Ovary (tissue), 9 donors: ENCODE data around the gene PFDN4. TPM values are rescaled to one million over a fixed set of nuclear protein-coding genes. Genes with fewer than 3 reads are reported as not detected.

Experiments used
- DNase-seq, 5 donors: peaks; one replicate each; pipeline ENCODE4 v3.0.0-alpha.2; 2019 to 2020
- H3K27ac ChIP-seq, 2 donors: fragments of 200-600 bp; one replicate each; pipeline versions ENCODE4 v1.5.1 to v1.8.0; 2019 to 2022
- H3K27me3 ChIP-seq: fragments of 200-600 bp; one replicate; pipeline ENCODE4 v1.8.0; 2022
- H3K36me3 ChIP-seq: fragments of 200-600 bp; sonication (generic); one replicate; pipeline ENCODE4 v1.5.1; 2019
- H3K4me1 ChIP-seq: one replicate; pipeline ENCODE4 v1.8.1; 2013; ENCODE audit warnings: mild to moderate bottlenecking, moderate library complexity; ENCODE audit not compliant: insufficient read depth
- H3K4me3 ChIP-seq: fragments of 200-600 bp; sonication (generic); one replicate; pipeline ENCODE4 v1.5.1; 2017
- H3K9me3 ChIP-seq, 2 donors: fragments of 200-600 bp in 1 of 2; sonication (generic) in 1 of 2; one replicate each; pipeline versions ENCODE4 v1.5.1 to v1.8.1; 2013 to 2019; ENCODE audit warnings: mild to moderate bottlenecking in 1 of 2, moderate library complexity in 1 of 2
- EP300 ChIP-seq: sonication (generic); formaldehyde crosslinking; IDR thresholded peaks from one replicate; pipeline ENCODE4 v1.6.1; 2017; ENCODE audit warnings: antibody characterized with exemption
- POLR2A ChIP-seq: fragments of 450-650 bp; IDR thresholded peaks from one replicate; pipeline ENCODE4 v1.6.1; 2017; ENCODE audit warnings: antibody characterized with exemption, mild to moderate bottlenecking, moderate library complexity
- WGBS, 3 donors: extraction: QIAGEN DNeasy Blood & Tissue Kit in 1 of 3; methylation state at CpG; one replicate each; pipeline versions ENCODE4 v1.1.5 to v1.1.7; 2013 to 2017; 5-methylcytosine and 5-hydroxymethylcytosine counted together
- intact Hi-C, 4 donors: fragments of 100-400 bp; cut with DNase I; formaldehyde crosslinking; loops; one replicate each; pipeline versions ENCODE4 v1.11.0 to v1.15.1; 2022 to 2023
- polyA plus RNA-seq, 2 donors: library from polyadenylated mRNA; stranded (reverse); fragments of 200-250 nt in 1 of 2; fragments of 350-450 nt in 1 of 2; fragmentation: Illumina TruSeq in 1 of 2; extraction: RNeasy Lipid Tissue Mini Kit (QIAGEN cat#74804) in 1 of 2; gene quantifications; one replicate each; pipeline ENCODE4 v1.2.3, GENCODE V29; 2013 to 2014
- total RNA-seq, 7 donors: library from RNA; depleted of rRNA in 2 of 7; stranded (reverse); fragments of >200 nt in 2 of 7; fragmentation: NEBNext Ultra II Directional in 3 of 7; extraction: Animal tissue kit (Norgen Biotek cat#: 25700) in 3 of 7; gene quantifications; one replicate each; pipeline versions ENCODE4 v1.1.0 to v1.2.4, GENCODE V29; 2016 to 2023
- TF ChIP-seq, protein P1 (sequence below), 3 donors: fragments of 450-650 bp in 2 of 3; fragments of 200-600 bp in 1 of 3; IDR thresholded peaks; one replicate each; pipeline versions ENCODE4 v1.5.1 to v1.8.0; 2016 to 2022; ENCODE audit warnings: antibody characterized with exemption in 3 of 3, mild to moderate bottlenecking in 1 of 3
- donor health status: DM: no; HTN: no; CAD: no; lungs with moderate emphysema.
- donor health status: DM: no; HTN: no; CAD: no.
- donor health status: Bipolar disorder and iron deficiency.
- donor health status: DM: yes; HTN: yes; CAD: no.
- donor health status: DM: no; HTN: no; CAD: no.
- donor health status: DM: yes; HTN: yes; CAD: no.

Gene PFDN4
- total and polyA plus RNA-seq, 9 donors, result 22.2 to 168 (median 33.8) TPM

DNA sequence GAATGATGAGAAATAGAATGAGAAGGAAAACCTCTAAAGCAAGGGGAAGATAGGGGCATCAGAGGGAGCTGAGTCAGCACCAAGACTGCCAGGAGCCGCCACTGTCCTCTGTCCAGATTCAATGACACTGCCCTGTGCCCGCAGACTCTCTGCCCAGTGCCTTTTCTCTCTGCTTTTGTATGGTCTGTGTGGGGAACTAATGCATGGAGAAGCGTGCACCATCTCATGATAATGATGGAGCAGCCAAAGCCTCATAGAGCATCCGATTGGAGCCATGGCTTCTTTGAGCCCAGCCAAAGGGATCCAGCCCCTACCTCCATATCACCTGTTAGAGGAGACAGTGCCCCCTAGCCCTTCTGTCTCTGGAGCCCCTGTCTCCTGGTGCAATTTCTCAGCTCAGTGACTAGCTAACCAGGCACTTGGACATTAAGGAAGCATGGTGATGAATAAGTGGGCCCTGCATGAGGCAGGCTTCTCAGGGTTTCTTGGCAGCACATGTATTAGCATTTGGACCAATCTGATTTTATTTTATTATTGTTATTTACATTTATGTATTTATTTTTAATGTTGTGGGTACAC lies 6.5 kb upstream of the PFDN4 start:
- WGBS, 3 donors, result 77 to 81% (median 79%) methylated on average over 4 of the region's 4 CpGs
- no peaks in the 10 kb centered on the region for H3K27me3 ChIP-seq
- intact Hi-C loops, result no loop called here
- H3K4me3 ChIP-seq, result no peak overlapping the region
- no peak overlapping the region for H3K27ac ChIP-seq
- H3K9me3 ChIP-seq, result no peaks in the 10 kb centered on the region
- no peak for TF ChIP-seq POLR2A
- H3K36me3 ChIP-seq, result no peaks in the 10 kb centered on the region
- H3K4me1 ChIP-seq, result no peaks in the 10 kb centered on the region
- DNase-seq, result no peak

DNA sequence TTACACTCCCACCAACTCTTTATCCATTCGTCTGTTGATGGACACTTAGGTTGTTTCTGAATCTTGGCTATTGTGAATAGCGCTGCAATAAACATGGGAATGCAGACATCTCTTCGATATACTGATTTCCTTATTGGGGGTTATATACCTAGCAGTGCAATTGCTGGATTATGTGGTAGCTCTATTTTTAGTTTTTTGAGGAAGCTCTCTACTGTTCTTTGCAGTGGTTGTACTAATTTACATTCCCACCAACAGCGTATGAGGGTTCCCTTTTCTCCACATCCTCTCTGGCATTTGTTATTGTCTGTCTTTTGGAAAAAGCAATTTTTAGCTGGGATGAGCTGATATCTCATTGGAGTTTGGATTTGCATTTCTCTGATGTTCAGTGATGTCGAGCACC lies 4.6 kb upstream of the PFDN4 start:
- DNase-seq, result no peak
- Histone ChIP-seq H3K4me3 (no peak overlapping the region), H3K27ac (no peak overlapping the region), H3K4me1 (no peaks in the 10 kb centered on the region), H3K9me3 (no peaks in the 10 kb centered on the region), H3K36me3 (no peaks in the 10 kb centered on the region), H3K27me3 (no peaks in the 10 kb centered on the region)
- 55 to 83% (median 80%) methylated on average over 5 of the region's 5 CpGs for WGBS, 3 donors
- intact Hi-C loops, result no loop called here
- TF ChIP-seq EP300 (no peak), POLR2A (no peak)
- TF ChIP-seq, protein P1, sequence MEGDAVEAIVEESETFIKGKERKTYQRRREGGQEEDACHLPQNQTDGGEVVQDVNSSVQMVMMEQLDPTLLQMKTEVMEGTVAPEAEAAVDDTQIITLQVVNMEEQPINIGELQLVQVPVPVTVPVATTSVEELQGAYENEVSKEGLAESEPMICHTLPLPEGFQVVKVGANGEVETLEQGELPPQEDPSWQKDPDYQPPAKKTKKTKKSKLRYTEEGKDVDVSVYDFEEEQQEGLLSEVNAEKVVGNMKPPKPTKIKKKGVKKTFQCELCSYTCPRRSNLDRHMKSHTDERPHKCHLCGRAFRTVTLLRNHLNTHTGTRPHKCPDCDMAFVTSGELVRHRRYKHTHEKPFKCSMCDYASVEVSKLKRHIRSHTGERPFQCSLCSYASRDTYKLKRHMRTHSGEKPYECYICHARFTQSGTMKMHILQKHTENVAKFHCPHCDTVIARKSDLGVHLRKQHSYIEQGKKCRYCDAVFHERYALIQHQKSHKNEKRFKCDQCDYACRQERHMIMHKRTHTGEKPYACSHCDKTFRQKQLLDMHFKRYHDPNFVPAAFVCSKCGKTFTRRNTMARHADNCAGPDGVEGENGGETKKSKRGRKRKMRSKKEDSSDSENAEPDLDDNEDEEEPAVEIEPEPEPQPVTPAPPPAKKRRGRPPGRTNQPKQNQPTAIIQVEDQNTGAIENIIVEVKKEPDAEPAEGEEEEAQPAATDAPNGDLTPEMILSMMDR (IDR thresholded peaks at IDR 0.05), result no peak

DNA sequence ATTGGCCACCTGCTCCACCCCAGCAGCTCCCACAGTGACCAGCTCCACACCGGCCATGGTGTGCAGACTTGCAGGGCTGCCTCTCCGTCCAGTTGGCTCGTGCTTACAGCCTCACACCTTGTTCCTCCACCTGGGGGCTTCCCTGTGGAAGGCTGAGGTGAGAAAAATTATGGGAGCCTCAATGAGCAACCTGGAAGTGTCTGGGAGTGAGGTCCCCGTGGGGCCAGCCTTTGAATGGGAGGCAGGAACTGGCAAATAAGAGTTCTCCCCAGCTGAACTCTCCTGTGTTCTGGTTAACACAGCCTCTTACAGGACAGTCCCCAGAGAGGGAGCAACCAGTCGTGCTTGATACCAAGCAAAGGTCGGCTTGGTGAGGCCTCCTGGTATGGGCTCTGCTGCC lies 3.8 kb upstream of the PFDN4 start:
- H3K27ac ChIP-seq, result no peak overlapping the region
- intact Hi-C loops, result no loop called here
- H3K27me3 ChIP-seq, result no peaks in the 10 kb centered on the region
- 70 to 81% (median 71%) methylated on average over 6 of the region's 6 CpGs for WGBS, 3 donors
- no peaks in the 10 kb centered on the region for H3K9me3 ChIP-seq
- no peak for DNase-seq
- H3K36me3 ChIP-seq, result no peaks in the 10 kb centered on the region
- H3K4me3 ChIP-seq, result no peak overlapping the region
- no peaks in the 10 kb centered on the region for H3K4me1 ChIP-seq
- no peak for TF ChIP-seq EP300
- no peak for TF ChIP-seq POLR2A
- TF ChIP-seq, protein P1 (IDR thresholded peaks at IDR 0.05), result no peak

DNA sequence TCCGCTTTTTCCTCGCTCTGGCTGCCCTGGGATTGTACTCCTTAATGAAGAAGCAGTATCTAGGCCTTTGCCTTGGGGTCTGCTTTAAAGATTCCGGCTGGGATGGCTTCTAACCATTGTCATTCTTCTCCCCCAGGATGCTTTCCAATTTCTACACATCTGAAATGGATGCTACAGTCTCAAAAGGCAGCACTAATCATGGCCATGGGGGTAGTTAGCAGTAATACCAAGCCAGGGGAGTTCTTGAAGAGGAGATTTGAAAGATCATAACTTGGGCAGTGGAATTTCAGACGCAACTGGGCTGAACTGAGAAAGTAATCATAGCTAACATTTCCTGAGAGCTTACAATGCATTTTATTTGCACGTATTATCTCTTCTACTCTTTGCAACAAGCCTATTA lies 3.4 kb upstream of the PFDN4 start:
- WGBS, 3 donors, result 87 to 93% (median 88%) methylated on average over 5 of the region's 5 CpGs
- H3K27ac ChIP-seq, result no peak overlapping the region
- no peaks in the 10 kb centered on the region for H3K9me3 ChIP-seq
- peaks cover 4% of the 10 kb centered on the region for H3K4me1 ChIP-seq
- TF ChIP-seq, protein P1 (IDR thresholded peaks at IDR 0.05), result no peak
- no peak for TF ChIP-seq POLR2A
- no peak for TF ChIP-seq EP300
- H3K27me3 ChIP-seq, result no peaks in the 10 kb centered on the region
- no peak for DNase-seq
- no peak overlapping the region for H3K4me3 ChIP-seq
- no peaks in the 10 kb centered on the region for H3K36me3 ChIP-seq
- intact Hi-C loops, result no loop called here

DNA sequence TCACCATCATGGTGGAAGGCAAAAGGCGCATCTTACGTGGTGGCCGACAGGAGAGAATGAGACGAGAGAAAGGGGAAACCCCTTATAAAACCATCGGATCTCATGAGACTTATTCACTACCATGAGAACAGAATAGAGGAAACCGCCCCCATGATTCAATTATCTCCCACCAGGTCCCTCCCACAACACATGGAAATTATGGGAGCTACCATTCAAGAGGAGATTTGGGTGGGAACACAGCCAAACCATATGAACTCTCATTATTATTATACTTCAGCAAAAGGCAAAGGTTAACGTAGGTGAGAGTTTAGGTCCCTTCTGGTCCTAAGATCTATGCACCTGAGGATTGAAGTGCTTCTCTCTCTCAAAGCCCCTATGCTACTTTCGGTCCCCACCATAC lies 2.4 kb upstream of the PFDN4 start:
- no peak for DNase-seq
- intact Hi-C loops, result no loop called here
- H3K27me3 ChIP-seq, result no peaks in the 10 kb centered on the region
- no peak for TF ChIP-seq EP300
- TF ChIP-seq, protein P1 (IDR thresholded peaks at IDR 0.05), result no peak
- TF ChIP-seq POLR2A, result no peak
- H3K4me1 ChIP-seq, result peaks cover 8% of the 10 kb centered on the region
- H3K9me3 ChIP-seq, result no peaks in the 10 kb centered on the region
- WGBS, 3 donors, result 80 to 82% (median 82%) methylated on average over 8 of the region's 8 CpGs
- H3K27ac ChIP-seq, result no peak overlapping the region
- no peaks in the 10 kb centered on the region for H3K36me3 ChIP-seq
- no peak overlapping the region for H3K4me3 ChIP-seq
